ENCODE results near the gene SLC23A1.
"Not testable (repeated sequence)": the region's sequence is repeated elsewhere in the genome, so short reads cannot be mapped to it uniquely, and the experiment has no call there.

Gene SLC23A1

GRCh38 chr5:139354186-139354585, 28.9 kb downstream of the SLC23A1 start:
- H3K4me3 ChIP-seq (replicated peaks; ENCODE audit: low read depth, low read length) = no peak overlapping the region
- TF ChIP-seq, protein P1, sequence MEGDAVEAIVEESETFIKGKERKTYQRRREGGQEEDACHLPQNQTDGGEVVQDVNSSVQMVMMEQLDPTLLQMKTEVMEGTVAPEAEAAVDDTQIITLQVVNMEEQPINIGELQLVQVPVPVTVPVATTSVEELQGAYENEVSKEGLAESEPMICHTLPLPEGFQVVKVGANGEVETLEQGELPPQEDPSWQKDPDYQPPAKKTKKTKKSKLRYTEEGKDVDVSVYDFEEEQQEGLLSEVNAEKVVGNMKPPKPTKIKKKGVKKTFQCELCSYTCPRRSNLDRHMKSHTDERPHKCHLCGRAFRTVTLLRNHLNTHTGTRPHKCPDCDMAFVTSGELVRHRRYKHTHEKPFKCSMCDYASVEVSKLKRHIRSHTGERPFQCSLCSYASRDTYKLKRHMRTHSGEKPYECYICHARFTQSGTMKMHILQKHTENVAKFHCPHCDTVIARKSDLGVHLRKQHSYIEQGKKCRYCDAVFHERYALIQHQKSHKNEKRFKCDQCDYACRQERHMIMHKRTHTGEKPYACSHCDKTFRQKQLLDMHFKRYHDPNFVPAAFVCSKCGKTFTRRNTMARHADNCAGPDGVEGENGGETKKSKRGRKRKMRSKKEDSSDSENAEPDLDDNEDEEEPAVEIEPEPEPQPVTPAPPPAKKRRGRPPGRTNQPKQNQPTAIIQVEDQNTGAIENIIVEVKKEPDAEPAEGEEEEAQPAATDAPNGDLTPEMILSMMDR (IDR thresholded peaks at IDR 0.05; ENCODE audit: low read depth, low read length, missing control alignments) = no peak
- no peak for DNase-seq (ENCODE audit: extremely low read depth, low read depth)

GRCh38 chr5:139347863-139348262, 35.2 kb downstream of the SLC23A1 start:
- DNase-seq (ENCODE audit: extremely low read depth, low read depth); H3K4me3 ChIP-seq (replicated peaks; ENCODE audit: low read depth, low read length): not testable (repeated sequence)

- DNase-seq (ENCODE audit: extremely low read depth, low read depth); H3K4me3 ChIP-seq (replicated peaks; ENCODE audit: low read depth, low read length): not testable (repeated sequence)
These were observed 37.7 kb downstream of the SLC23A1 start for GRCh38 chr5:139345442-139345841.

GRCh38 chr5:139344177-139344576, 38.9 kb downstream of the SLC23A1 start:
- DNase-seq (ENCODE audit: extremely low read depth, low read depth) = no peak
- TF ChIP-seq, protein P1 (IDR thresholded peaks at IDR 0.05; ENCODE audit: low read depth, low read length, missing control alignments) = no peak
- H3K4me3 ChIP-seq (replicated peaks; ENCODE audit: low read depth, low read length) = no peak overlapping the region; the same call in 1 of the 2 replicates

- DNase-seq (ENCODE audit: extremely low read depth, low read depth) = no peak
- TF ChIP-seq, protein P1 (IDR thresholded peaks at IDR 0.05; ENCODE audit: low read depth, low read length, missing control alignments) = no peak
- peak overlapping the region; percentile 97 for H3K4me3 ChIP-seq (replicated peaks; ENCODE audit: low read depth, low read length)
These were observed 39.6 kb downstream of the SLC23A1 start for GRCh38 chr5:139343476-139343875.

GRCh38 chr5:139342423-139342723, 40.7 kb downstream of the SLC23A1 start:
- peak overlapping the region; percentile 97 for H3K4me3 ChIP-seq (replicated peaks; ENCODE audit: low read depth, low read length)
- TF ChIP-seq, protein P1 (IDR thresholded peaks at IDR 0.05; ENCODE audit: low read depth, low read length, missing control alignments) = no peak
- no peak for DNase-seq (ENCODE audit: extremely low read depth, low read depth)

DNA sequence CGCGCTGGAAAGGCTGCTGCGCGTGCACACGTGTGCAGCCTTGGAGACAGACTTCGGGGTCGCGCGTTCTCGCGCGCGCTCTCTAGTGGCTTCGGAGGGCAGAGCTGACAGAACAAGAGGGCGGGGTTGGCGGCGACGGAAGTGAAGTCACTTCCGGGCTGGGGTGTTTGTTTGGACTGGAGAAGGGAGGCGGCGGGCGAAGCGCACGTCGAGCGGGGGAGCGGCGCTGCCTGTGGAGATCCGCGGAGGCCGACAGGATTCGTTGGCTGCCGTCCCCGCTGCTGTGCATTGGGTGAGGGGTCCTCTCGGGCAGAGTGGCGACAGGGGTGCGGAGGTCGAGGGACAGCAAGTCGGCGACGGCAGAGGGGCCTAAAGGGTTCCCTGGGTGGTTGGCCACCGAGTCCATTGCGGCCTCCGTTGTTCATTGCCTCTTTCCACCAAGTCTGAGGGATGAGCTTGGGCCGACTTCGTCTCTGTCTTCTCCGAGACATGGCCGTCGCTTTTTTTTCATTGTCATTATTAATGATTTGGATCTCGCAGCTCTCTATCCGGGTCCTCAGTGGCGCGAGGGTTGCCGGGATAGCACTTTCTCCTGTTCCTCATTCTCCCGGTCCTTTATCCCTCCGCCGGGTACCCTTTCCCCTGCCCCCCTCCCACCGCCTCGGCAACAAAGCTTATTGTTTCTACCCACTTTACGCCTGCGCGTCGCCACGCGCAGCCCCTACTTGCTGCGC, 41.2 kb downstream of the SLC23A1 start, which contains the start of gene PAIP2:
TSS of gene PAIP2 (plus strand) at position 166 of the 734 bp plus-strand sequence. CDS start 21,931 bp downstream, outside the sequence.
- peak; percentile 91 for DNase-seq (ENCODE audit: extremely low read depth, low read depth)
- TF ChIP-seq, protein P1 (IDR thresholded peaks at IDR 0.05; ENCODE audit: low read depth, low read length, missing control alignments) = peak; percentile 74
- H3K4me3 ChIP-seq (replicated peaks; ENCODE audit: low read depth, low read length) = peak within 1 kb of the TSS; percentile 97

DNA sequence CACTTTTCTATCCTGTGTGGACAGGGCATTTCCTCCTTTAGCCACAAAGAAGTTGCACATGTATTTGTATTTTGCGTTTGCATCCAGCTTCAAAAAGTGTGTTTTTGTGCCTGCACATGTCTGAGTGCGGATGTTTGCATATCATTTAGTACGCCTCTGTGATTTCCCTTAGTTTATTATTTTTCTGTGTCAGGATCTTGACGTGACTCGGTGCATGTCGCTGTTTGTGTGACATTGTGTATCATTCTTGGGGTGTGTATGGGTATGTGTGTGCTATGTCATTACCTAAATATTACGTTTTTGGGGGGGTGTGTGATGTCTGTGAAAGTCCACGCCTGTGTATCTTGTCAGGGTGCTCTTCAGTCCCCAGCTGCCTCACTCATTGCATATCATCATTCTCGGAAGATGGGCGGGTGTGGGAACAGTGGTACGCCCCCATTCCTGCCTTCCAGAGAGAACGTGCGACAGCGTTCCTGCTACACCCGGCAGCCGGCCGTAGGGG, 41.9 kb downstream of the SLC23A1 start:
- TF ChIP-seq, protein P1 (IDR thresholded peaks at IDR 0.05; ENCODE audit: low read depth, low read length, missing control alignments) = no peak
- peak overlapping the region; percentile 97 for H3K4me3 ChIP-seq (replicated peaks; ENCODE audit: low read depth, low read length)
- DNase-seq (ENCODE audit: extremely low read depth, low read depth) = no peak

All from HFF-Myc (cell line).